Muscle layer of colon (tissue), 2 donors: ENCODE results near the gene ADAM15.

Experiments used
- H3K27ac ChIP-seq: one replicate; pipeline ENCODE4 v1.7.0; 2013; ENCODE audit warnings: low read depth, mild to moderate bottlenecking, low read length, moderate library complexity
- H3K27me3 ChIP-seq, 2 donors: one replicate each; pipeline ENCODE4 v1.7.0; 2013; ENCODE audit warnings: low read length in 2 of 2, mild to moderate bottlenecking in 2 of 2; ENCODE audit not compliant: insufficient read depth in 2 of 2, control insufficient read depth in 1 of 2
- H3K36me3 ChIP-seq: one replicate; pipeline ENCODE4 v1.7.0; 2013; ENCODE audit warnings: mild to moderate bottlenecking, low read length; ENCODE audit not compliant: insufficient read depth
- H3K4me1 ChIP-seq: one replicate; pipeline ENCODE4 v1.7.0; 2013; ENCODE audit warnings: mild to moderate bottlenecking, low read length; ENCODE audit not compliant: insufficient read depth
- H3K4me3 ChIP-seq, 2 donors: one replicate each; pipeline ENCODE4 v1.7.0; 2013; ENCODE audit warnings: low read length in 2 of 2, low read depth in 1 of 2, mild to moderate bottlenecking in 1 of 2, moderate library complexity in 1 of 2
- H3K9ac ChIP-seq: one replicate; pipeline ENCODE4 v1.7.0; 2013; ENCODE audit warnings: low read length
- H3K9me3 ChIP-seq: one replicate; pipeline ENCODE4 v1.7.0; 2013; ENCODE audit warnings: mild to moderate bottlenecking, low read length
- donor health status: abdominal sarcoma.
- donor health status: Adenocarcinoma of cecum.

Gene ADAM15

GRCh38 chr1:155079487-155080311 is 28.6 kb downstream of the ADAM15 start:
- Histone ChIP-seq H3K27me3 (peaks cover 52 to 59% of the 10 kb centered on the region in 2 donors), H3K9ac (no peak overlapping the region), H3K4me1 (peaks cover 44% of the 10 kb centered on the region), H3K27ac (no peak overlapping the region), H3K36me3 (no peaks in the 10 kb centered on the region), H3K4me3 (peak overlapping the region; percentile 23 to 24), H3K9me3 (no peaks in the 10 kb centered on the region)

GRCh38 chr1:155080312-155081228 is 29.5 kb downstream of the ADAM15 start:
- H3K4me3 ChIP-seq: peak overlapping the region in 1 of 2 donors; percentile 26
- H3K27ac ChIP-seq: no peak overlapping the region
- H3K4me1 ChIP-seq: peaks cover 44% of the 10 kb centered on the region
- no peak overlapping the region for H3K9ac ChIP-seq
- H3K9me3 ChIP-seq: no peaks in the 10 kb centered on the region
- H3K27me3 ChIP-seq: peaks cover 52 to 59% of the 10 kb centered on the region in 2 donors
- H3K36me3 ChIP-seq: no peaks in the 10 kb centered on the region

DNA sequence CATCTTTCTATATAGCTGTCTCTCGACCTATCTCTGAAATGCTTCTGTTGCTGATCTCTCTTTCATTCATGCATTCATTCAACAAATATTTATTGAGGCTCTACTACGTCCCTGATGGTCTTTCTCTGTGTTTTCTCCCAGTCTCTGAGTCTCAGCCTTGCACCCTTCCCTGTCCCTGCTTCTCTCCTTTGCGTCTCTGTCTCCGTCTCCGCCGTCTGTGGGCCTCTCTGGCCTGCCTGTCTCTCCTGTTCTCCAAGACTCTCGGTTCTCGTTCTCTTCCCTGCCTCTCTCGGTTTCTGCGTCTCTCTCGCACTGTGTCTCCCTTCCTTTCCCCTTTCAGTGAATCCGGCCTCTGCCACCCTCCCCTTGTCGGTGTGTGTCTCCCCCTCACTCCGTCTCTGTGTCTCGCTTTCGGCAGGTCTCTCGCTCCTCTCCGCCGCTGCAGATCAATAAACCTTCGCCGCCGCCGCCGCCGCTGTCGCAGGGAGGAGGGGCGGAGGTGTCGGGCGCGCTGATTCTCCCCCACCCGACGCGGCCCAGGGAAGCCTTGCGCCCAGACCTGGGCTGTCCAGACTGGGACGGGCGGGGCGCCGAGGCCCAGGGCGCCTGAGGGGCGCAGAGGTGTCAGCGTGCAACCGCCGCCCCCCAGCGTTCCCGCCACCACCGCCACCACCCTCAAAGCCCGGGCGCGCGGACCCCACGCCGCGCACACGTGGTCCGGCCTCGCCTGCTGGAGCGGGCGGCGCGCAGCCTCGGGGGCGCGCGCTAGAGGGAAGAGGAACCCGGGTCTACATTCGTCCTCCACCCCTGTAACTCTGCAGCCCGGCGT is 30.6 kb downstream of the ADAM15 start:
- Histone ChIP-seq H3K36me3 (no peaks in the 10 kb centered on the region), H3K4me1 (peaks cover 48% of the 10 kb centered on the region), H3K9ac (no peak overlapping the region), H3K9me3 (no peaks in the 10 kb centered on the region), H3K27me3 (peaks cover 52 to 59% of the 10 kb centered on the region in 2 donors), H3K27ac (no peak overlapping the region), H3K4me3 (peak overlapping the region in 1 of 2 donors; percentile 14)

DNA sequence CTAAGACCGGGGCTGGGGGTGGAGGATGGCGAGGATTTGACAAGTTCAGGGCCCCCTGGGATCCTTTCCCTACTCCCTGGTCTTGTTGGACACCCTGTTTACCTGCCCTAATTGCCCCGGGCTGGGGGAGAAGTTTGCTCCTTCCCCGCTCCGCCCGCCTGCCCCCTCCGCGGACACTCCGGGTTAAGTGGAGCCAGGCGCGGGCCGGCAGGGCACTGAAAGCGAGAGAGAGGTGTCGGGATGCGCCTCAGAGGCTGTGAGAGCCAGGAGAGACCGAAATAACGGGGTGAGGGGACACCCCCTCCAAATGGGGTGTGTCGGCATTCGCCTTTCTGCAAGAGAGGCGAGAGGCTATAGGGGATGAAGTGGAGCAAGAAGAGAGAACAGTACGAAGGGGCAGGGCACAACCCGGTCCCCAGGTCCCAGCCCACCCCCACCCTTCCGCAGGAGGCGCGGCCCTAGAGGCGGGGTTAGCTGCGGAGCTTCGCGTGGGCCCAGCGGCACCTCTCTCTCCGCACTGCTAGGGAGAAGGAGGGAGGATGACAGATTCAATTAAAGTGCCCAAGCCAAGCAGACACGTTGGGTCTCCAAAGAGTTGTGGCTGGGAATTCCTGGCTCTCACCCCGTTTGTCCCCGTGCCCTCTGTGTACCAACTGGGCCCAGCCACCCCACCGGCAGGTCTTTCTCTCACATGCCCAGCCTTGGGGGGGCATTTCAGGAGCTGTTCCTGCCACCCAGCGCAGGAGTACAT is 31.4 kb downstream of the ADAM15 start:
- Histone ChIP-seq H3K4me1 (peaks cover 48% of the 10 kb centered on the region), H3K27me3 (peaks cover 52 to 59% of the 10 kb centered on the region in 2 donors), H3K4me3 (no peak overlapping the region), H3K27ac (no peak overlapping the region), H3K36me3 (no peaks in the 10 kb centered on the region), H3K9ac (no peak overlapping the region), H3K9me3 (no peaks in the 10 kb centered on the region)

DNA sequence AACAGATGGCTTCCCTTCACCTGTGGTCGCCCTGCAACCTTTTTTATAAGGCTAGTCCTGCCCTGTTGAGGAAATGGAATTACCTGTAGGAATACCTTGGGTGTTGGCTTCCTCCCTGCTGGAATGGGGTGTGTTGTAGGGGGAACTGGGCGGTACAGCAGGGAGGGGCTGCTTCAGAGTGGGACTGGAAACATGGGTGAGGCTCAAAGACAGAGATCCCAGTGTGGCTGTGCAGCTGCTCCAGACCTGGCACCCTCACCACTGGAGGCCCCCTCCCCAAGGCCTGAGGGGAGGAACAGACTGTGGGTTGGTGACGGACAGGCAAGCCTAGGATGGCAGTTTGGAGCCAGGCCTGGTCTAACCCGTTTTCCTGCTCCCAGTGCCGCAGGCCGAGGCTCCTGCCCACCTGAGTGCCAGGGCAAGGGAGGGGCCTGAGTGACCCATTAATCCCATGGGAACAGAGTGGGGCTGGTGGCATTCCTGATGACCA is 32.0 kb downstream of the ADAM15 start:
- Histone ChIP-seq H3K27me3 (peaks cover 52 to 58% of the 10 kb centered on the region in 2 donors), H3K4me1 (peaks cover 48% of the 10 kb centered on the region), H3K4me3 (no peak overlapping the region), H3K27ac (no peak overlapping the region), H3K9ac (no peak overlapping the region), H3K36me3 (no peaks in the 10 kb centered on the region), H3K9me3 (no peaks in the 10 kb centered on the region)

- H3K4me3 ChIP-seq: peak overlapping the region; percentile 77 to 94
- peaks cover 45% of the 10 kb centered on the region for H3K4me1 ChIP-seq
- no peak overlapping the region for H3K9ac ChIP-seq
- no peak overlapping the region for H3K27ac ChIP-seq
- H3K9me3 ChIP-seq: no peaks in the 10 kb centered on the region
- no peaks in the 10 kb centered on the region for H3K36me3 ChIP-seq
- peaks cover 52% of the 10 kb centered on the region in 2 donors for H3K27me3 ChIP-seq
Observed at GRCh38 chr1:155083865-155084721, 33.0 kb downstream of the ADAM15 start.

DNA sequence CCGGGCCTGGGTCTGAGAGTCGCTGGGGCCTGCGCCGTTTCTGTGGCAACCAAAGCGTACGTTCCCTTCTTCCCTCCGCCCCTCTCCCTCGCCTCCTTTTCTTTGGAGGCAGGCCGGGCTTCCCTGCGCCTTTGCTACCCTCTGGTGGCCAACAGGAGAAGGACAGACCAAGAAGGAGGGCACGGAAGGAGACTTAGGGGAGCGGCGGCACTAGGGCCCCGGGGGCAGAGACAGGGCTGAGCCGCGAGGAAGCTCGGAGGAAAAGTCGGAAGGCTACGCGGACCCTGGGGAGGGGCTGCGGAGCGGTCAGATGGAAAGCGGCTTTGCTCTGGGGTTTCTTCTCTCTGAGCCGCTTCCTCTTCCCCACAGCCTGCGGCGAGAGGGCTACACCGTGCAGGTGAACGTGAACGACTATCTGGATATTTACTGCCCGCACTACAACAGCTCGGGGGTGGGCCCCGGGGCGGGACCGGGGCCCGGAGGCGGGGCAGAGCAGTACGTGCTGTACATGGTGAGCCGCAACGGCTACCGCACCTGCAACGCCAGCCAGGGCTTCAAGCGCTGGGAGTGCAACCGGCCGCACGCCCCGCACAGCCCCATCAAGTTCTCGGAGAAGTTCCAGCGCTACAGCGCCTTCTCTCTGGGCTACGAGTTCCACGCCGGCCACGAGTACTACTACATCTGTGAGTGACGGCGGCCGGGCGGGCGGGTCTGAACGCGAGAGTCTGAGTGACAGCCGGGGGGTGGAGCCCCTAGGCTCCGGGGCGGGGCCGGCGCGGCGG is 33.8 kb downstream of the ADAM15 start:
- peak overlapping the region; percentile 75 for H3K27ac ChIP-seq
- H3K9me3 ChIP-seq: no peaks in the 10 kb centered on the region
- H3K4me1 ChIP-seq: peaks cover 37% of the 10 kb centered on the region
- peaks cover 44 to 45% of the 10 kb centered on the region in 2 donors for H3K27me3 ChIP-seq
- H3K36me3 ChIP-seq: no peaks in the 10 kb centered on the region
- peak overlapping the region; percentile 77 to 94 for H3K4me3 ChIP-seq
- no peak overlapping the region for H3K9ac ChIP-seq

DNA sequence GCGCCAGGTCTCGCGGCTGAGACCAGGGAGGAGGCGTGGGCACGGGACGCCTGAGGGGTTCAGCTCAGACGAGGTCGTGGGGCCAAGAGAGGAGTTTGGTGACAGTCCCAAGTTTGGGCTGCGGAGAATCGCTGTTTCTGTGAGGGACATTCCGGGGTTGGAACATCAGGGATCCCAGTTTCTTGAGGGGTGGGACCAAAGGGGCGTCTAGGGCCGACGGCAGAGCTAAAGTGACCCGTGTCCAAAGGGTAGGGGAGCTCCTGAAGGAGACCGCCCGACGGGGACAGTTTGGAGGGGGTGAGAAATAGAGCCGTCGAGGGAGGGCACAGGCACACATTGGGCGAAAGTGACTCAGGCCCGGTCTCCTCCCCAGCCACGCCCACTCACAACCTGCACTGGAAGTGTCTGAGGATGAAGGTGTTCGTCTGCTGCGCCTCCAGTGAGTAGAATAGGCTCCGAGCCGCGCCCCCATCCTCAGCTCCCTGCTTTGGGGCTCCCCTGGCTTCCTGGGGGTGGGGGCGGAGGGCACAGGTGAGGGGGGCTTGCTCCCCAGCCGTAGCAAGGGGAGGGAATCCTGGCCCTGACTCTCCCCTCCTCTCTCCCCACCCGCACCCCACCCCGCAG is 34.5 kb downstream of the ADAM15 start:
- H3K27me3 ChIP-seq: peaks cover 37 to 38% of the 10 kb centered on the region in 2 donors
- no peak overlapping the region for H3K9ac ChIP-seq
- peaks cover 31% of the 10 kb centered on the region for H3K4me1 ChIP-seq
- peak overlapping the region; percentile 77 to 94 for H3K4me3 ChIP-seq
- H3K9me3 ChIP-seq: no peaks in the 10 kb centered on the region
- H3K36me3 ChIP-seq: no peaks in the 10 kb centered on the region
- H3K27ac ChIP-seq: peak overlapping the region; percentile 75

DNA sequence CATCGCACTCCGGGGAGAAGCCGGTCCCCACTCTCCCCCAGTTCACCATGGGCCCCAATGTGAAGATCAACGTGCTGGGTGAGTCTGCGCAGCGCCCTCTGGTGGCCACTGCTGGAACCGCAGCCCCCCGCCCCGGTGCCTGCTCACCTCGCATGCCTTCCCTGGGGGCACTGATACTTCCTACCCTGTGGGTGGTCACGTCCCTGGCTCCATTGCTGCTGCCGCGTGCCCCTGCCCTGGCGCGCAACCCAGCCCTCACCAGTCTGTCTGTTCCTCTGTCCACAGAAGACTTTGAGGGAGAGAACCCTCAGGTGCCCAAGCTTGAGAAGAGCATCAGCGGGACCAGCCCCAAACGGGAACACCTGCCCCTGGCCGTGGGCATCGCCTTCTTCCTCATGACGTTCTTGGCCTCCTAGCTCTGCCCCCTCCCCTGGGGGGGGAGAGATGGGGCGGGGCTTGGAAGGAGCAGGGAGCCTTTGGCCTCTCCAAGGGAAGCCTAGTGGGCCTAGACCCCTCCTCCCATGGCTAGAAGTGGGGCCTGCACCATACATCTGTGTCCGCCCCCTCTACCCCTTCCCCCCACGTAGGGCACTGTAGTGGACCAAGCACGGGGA is 35.1 kb downstream of the ADAM15 start:
- H3K4me1 ChIP-seq: peaks cover 28% of the 10 kb centered on the region
- H3K36me3 ChIP-seq: no peaks in the 10 kb centered on the region
- H3K27ac ChIP-seq: no peak overlapping the region
- H3K4me3 ChIP-seq: peak overlapping the region in 1 of 2 donors; percentile 94
- no peak overlapping the region for H3K9ac ChIP-seq
- H3K27me3 ChIP-seq: peaks cover 31% of the 10 kb centered on the region in 2 donors
- no peaks in the 10 kb centered on the region for H3K9me3 ChIP-seq
